Measurements from ENCODE around the gene GBF1.
"Not testable (repeated sequence)": the region's sequence is repeated elsewhere in the genome, so short reads cannot be mapped to it uniquely, and the experiment has no call there.

GBF1 gene

GRCh38 chr10:102231357-102232318 is 13.7 kb upstream of the GBF1 start:
- DNase-seq (ENCODE audit: low spot score): peak; percentile 84

GRCh38 chr10:102233997-102234396 is 11.3 kb upstream of the GBF1 start:
- DNase-seq (ENCODE audit: low spot score): peak; percentile 34

GRCh38 chr10:102234888-102235597 is 10.3 kb upstream of the GBF1 start:
- no peak for DNase-seq (ENCODE audit: low spot score)

- DNase-seq (ENCODE audit: low spot score): no peak
Measured at GRCh38 chr10:102235598-102235920, 9.8 kb upstream of the GBF1 start.

GRCh38 chr10:102236006-102236405 is 9.3 kb upstream of the GBF1 start:
- no peak for DNase-seq (ENCODE audit: low spot score)

- DNase-seq (ENCODE audit: low spot score): no peak
Measured at GRCh38 chr10:102237711-102238252, 7.5 kb upstream of the GBF1 start.

- DNase-seq (ENCODE audit: low spot score): no peak
Measured at GRCh38 chr10:102240467-102241031, 4.8 kb upstream of the GBF1 start.

GRCh38 chr10:102241032-102241443 is 4.3 kb upstream of the GBF1 start:
- no peak for DNase-seq (ENCODE audit: low spot score)

GRCh38 chr10:102241444-102242117 is 3.8 kb upstream of the GBF1 start, which contains the start of gene PITX3:
PITX3 (minus strand) TSS chr10:102241512; CDS start chr10:102232080, 9,432 bp downstream.
- DNase-seq (ENCODE audit: low spot score): peak; percentile 78

GRCh38 chr10:102242118-102242485 is 3.2 kb upstream of the GBF1 start:
- DNase-seq (ENCODE audit: low spot score): no peak

GRCh38 chr10:102243309-102243708 is 2.0 kb upstream of the GBF1 start:
- no peak for DNase-seq (ENCODE audit: low spot score)

- no peak for DNase-seq (ENCODE audit: low spot score)
Measured at GRCh38 chr10:102245932-102246251, 560 bp downstream of the GBF1 start.

GRCh38 chr10:102246261-102246660 is 929 bp downstream of the GBF1 start:
- DNase-seq (ENCODE audit: low spot score): no peak

GRCh38 chr10:102247734-102248133 is 2.4 kb downstream of the GBF1 start:
- no peak for DNase-seq (ENCODE audit: low spot score)

- not testable (repeated sequence) for DNase-seq (ENCODE audit: low spot score)
Measured at GRCh38 chr10:102252508-102252907, 7.2 kb downstream of the GBF1 start.

GRCh38 chr10:102254426-102254825 is 9.1 kb downstream of the GBF1 start:
- no peak for DNase-seq (ENCODE audit: low spot score)

GRCh38 chr10:102255404-102255803 is 10.1 kb downstream of the GBF1 start:
- no peak for DNase-seq (ENCODE audit: low spot score)

- DNase-seq (ENCODE audit: low spot score): no peak
Measured at GRCh38 chr10:102261196-102261595, 15.9 kb downstream of the GBF1 start.

GRCh38 chr10:102261842-102262241 is 16.5 kb downstream of the GBF1 start:
- DNase-seq (ENCODE audit: low spot score): no peak

GRCh38 chr10:102262744-102263370 is 17.5 kb downstream of the GBF1 start:
- DNase-seq (ENCODE audit: low spot score): no peak

GRCh38 chr10:102264371-102264770 is 19.0 kb downstream of the GBF1 start:
- DNase-seq (ENCODE audit: low spot score): no peak

GRCh38 chr10:102266670-102267069 is 21.3 kb downstream of the GBF1 start:
- DNase-seq (ENCODE audit: low spot score): no peak
